H9 (cell line): ENCODE results near the gene ANKRD11. TPM values are rescaled to one million over a fixed set of nuclear protein-coding genes. Genes with fewer than 3 reads are reported as not detected.

ENCODE experiments used
- DNase-seq: peaks from one replicate; pipeline ENCODE4 v3.0.0-alpha.2; 2017
- H2AFZ ChIP-seq: one replicate; pipeline ENCODE4 v1.6.1; 2013; ENCODE audit warnings: mild to moderate bottlenecking, low read length, control low read depth, moderate library complexity
- H2AK5ac ChIP-seq: 2 replicates; pipeline ENCODE4 v1.6.1; 2013; ENCODE audit warnings: low read length, control low read depth, mixed read lengths; ENCODE audit not compliant: insufficient read length
- H2BK120ac ChIP-seq: one replicate; pipeline ENCODE4 v1.6.1; 2013; ENCODE audit warnings: low read depth, mild to moderate bottlenecking, low read length, control low read depth, inconsistent platforms; ENCODE audit not compliant: poor library complexity, severe bottlenecking
- H2BK12ac ChIP-seq: 2 replicates; pipeline ENCODE4 v1.6.1; 2013; ENCODE audit warnings: low read length, control low read depth, mixed read lengths, low read depth; ENCODE audit not compliant: insufficient read length
- H2BK15ac ChIP-seq: 2 replicates; pipeline ENCODE4 v1.6.1; 2013; ENCODE audit warnings: low read depth, low read length, control low read depth
- H2BK20ac ChIP-seq: one replicate; pipeline ENCODE4 v1.6.1; 2013; ENCODE audit warnings: low read depth, mild to moderate bottlenecking, low read length, control low read depth, inconsistent platforms; ENCODE audit not compliant: poor library complexity, severe bottlenecking
- H2BK5ac ChIP-seq: 2 replicates; pipeline ENCODE4 v1.6.1; 2013; ENCODE audit warnings: low read length, control low read depth, mixed read lengths; ENCODE audit not compliant: insufficient read length
- H3K14ac ChIP-seq: 2 replicates; pipeline ENCODE4 v1.6.1; 2013; ENCODE audit warnings: low read length, control low read depth; ENCODE audit not compliant: insufficient read depth
- H3K18ac ChIP-seq: 2 replicates; pipeline ENCODE4 v1.6.1; 2013; ENCODE audit warnings: low read depth, mild to moderate bottlenecking, mixed read lengths, low read length, control low read depth; ENCODE audit not compliant: insufficient read length
- H3K23ac ChIP-seq: 2 replicates; pipeline ENCODE4 v1.6.1; 2013; ENCODE audit warnings: low read length, control low read depth, mixed read lengths, low read depth; ENCODE audit not compliant: insufficient read length
- H3K23me2 ChIP-seq: 2 replicates; pipeline ENCODE4 v1.6.1; 2013; ENCODE audit warnings: low read depth, mild to moderate bottlenecking, mixed read lengths, low read length, control low read depth; ENCODE audit not compliant: insufficient read length, poor library complexity, severe bottlenecking
- H3K27ac ChIP-seq: 2 replicates; pipeline ENCODE4 v1.5.1; 2013; ENCODE audit warnings: low read length, control low read depth, mixed read lengths, low read depth; ENCODE audit not compliant: insufficient read length
- H3K27me3 ChIP-seq: 2 replicates; pipeline ENCODE4 v1.6.1; 2013; ENCODE audit warnings: low read length, control low read depth, inconsistent platforms; ENCODE audit not compliant: insufficient read depth
- H3K4ac ChIP-seq: 2 replicates; pipeline ENCODE4 v1.6.1; 2013; ENCODE audit warnings: low read depth, mild to moderate bottlenecking, control low read depth, inconsistent platforms, low read length, moderate library complexity
- H3K4me1 ChIP-seq: 2 replicates; pipeline ENCODE4 v1.6.1; 2013; ENCODE audit warnings: low read length, control low read depth, inconsistent platforms; ENCODE audit not compliant: insufficient read depth
- H3K4me2 ChIP-seq: 2 replicates; pipeline ENCODE4 v1.6.1; 2013; ENCODE audit warnings: low read length, control low read depth, mixed read lengths; ENCODE audit not compliant: insufficient read length, insufficient read depth
- H3K56ac ChIP-seq: 2 replicates; pipeline ENCODE4 v1.6.1; 2013; ENCODE audit warnings: low read depth, mild to moderate bottlenecking, mixed read lengths, low read length, control low read depth; ENCODE audit not compliant: insufficient read length
- H3K79me1 ChIP-seq: 2 replicates; pipeline ENCODE4 v1.6.1; 2013; ENCODE audit warnings: low read depth, mild to moderate bottlenecking, moderate library complexity, low read length, control low read depth, inconsistent platforms; ENCODE audit not compliant: insufficient read depth, poor library complexity, severe bottlenecking
- H3K79me2 ChIP-seq: 2 replicates; pipeline ENCODE4 v1.6.1; 2013; ENCODE audit warnings: low read length, control low read depth, inconsistent platforms; ENCODE audit not compliant: insufficient read depth
- H3K9ac ChIP-seq: 2 replicates; pipeline ENCODE4 v1.6.1; 2013; ENCODE audit warnings: low read length, control low read depth, mixed read lengths; ENCODE audit not compliant: insufficient read length; ENCODE audit errors: extremely low read depth
- H3K9me3 ChIP-seq: one replicate; pipeline ENCODE4 v1.6.1; 2013; ENCODE audit warnings: low read depth, low read length, inconsistent platforms; ENCODE audit not compliant: control insufficient read depth
- H3T11ph ChIP-seq: one replicate; pipeline ENCODE4 v1.6.1; 2013; ENCODE audit warnings: mild to moderate bottlenecking, low read length, control low read depth, inconsistent platforms
- H4K20me1 ChIP-seq: one replicate; pipeline ENCODE4 v1.6.1; 2013; ENCODE audit not compliant: control insufficient read depth, insufficient read length, insufficient read depth
- H4K5ac ChIP-seq: 2 replicates; pipeline ENCODE4 v1.6.1; 2013; ENCODE audit warnings: low read depth, mild to moderate bottlenecking, mixed read lengths, low read length, control low read depth; ENCODE audit not compliant: insufficient read length
- H4K8ac ChIP-seq: replicated peaks from 2 replicates; pipeline ENCODE4 v1.6.1; 2013; ENCODE audit warnings: low read length, control low read depth, mixed read lengths, low read depth; ENCODE audit not compliant: insufficient read length
- H4K91ac ChIP-seq: 2 replicates; pipeline ENCODE4 v1.6.1; 2013; ENCODE audit warnings: low read depth, mild to moderate bottlenecking, moderate library complexity, mixed read lengths, low read length, control low read depth; ENCODE audit not compliant: insufficient read length
- H3K27ac Mint-ChIP-seq, 3 experiments: 2 replicates in 2 of 3; 3 replicates in 1 of 3; pipeline ENCODE4 v1.8.0; 2020 to 2021; ENCODE audit warnings: mixed read lengths in 3 of 3, mild to moderate bottlenecking in 1 of 3, moderate library complexity in 1 of 3
- H3K27me3 Mint-ChIP-seq: 2 replicates; pipeline ENCODE4 v1.8.0; 2021; ENCODE audit warnings: low read depth, mild to moderate bottlenecking, moderate library complexity, mixed read lengths
- H3K36me3 Mint-ChIP-seq, 3 experiments: 2 replicates in 2 of 3; 3 replicates in 1 of 3; pipeline ENCODE4 v1.8.0; 2020 to 2021; ENCODE audit warnings: low read depth in 3 of 3, mixed read lengths in 3 of 3; ENCODE audit not compliant: insufficient read depth in 1 of 3
- H3K4me1 Mint-ChIP-seq, 2 experiments: 2 replicates each; pipeline ENCODE4 v1.8.0; 2020; ENCODE audit warnings: mixed read lengths in 2 of 2
- H3K4me3 Mint-ChIP-seq, 2 experiments: 2 replicates in 1 of 2; 3 replicates in 1 of 2; pipeline ENCODE4 v1.8.0; 2020 to 2021; ENCODE audit warnings: mild to moderate bottlenecking in 2 of 2, mixed read lengths in 2 of 2, moderate library complexity in 1 of 2
- H3K9me3 Mint-ChIP-seq, 2 experiments: 2 replicates in 1 of 2; 3 replicates in 1 of 2; pipeline ENCODE4 v1.8.0; 2020; ENCODE audit warnings: mild to moderate bottlenecking in 2 of 2, mixed read lengths in 2 of 2, moderate library complexity in 1 of 2
- WGBS: extraction: QIAGEN DNeasy Blood & Tissue Kit; methylation state at CpG from one replicate; pipeline ENCODE4 v1.1.7; 2013; ENCODE audit warnings: missing lambda C conversion rate, low lambda C conversion rate, mixed read lengths; ENCODE audit not compliant: insufficient read length; ENCODE audit errors: extremely low coverage; 5-methylcytosine and 5-hydroxymethylcytosine counted together
- total RNA-seq: library from RNA; stranded (reverse); gene quantifications from 2 replicates; pipeline ENCODE4 v1.2.1, GENCODE V29; 2021
- TF ChIP-seq, protein P1 (sequence below): fragments of 200-600 bp; sonication (generic); conservative IDR thresholded peaks from 3 replicates; pipeline ENCODE4 v1.8.0; 2021; ENCODE audit warnings: antibody characterized with exemption, mild to moderate bottlenecking

The ANKRD11 gene
- total RNA-seq, 1 experiment from 2014 or later: 181 TPM

DNA sequence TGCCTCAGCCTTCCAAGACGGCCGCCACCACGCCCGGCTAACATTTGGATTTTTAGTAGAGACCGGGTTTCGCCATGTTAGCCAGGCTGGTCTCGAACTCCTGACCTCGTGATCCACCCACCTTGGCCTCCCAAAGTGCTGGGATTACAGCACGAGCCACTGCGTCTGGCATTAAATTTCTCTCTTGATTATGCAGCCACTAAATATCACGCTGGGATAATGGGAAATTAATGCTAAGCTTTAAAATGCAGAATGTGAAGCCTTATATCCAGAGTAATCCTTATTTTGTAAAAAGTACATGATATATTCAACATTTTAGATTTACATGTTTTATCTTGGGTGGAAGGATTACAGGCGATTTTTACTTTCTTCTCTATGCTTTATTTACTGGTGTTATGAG lies 89.2 kb downstream of the ANKRD11 start:
- H3K18ac ChIP-seq: no peak overlapping the region
- no peak overlapping the region for H2BK20ac ChIP-seq
- Mint-ChIP-seq H3K9me3 (no peaks in the 10 kb centered on the region), H3K36me3 (peaks cover 2 to 18% (median 13%) of the 10 kb centered on the region in 3 experiments; a peak in 5 of 7 replicates), H3K27ac (peak overlapping the region; percentile 8 to 70 (median 64); a peak in 4 of 7 replicates), H3K4me1 (peaks cover 47 to 53% of the 10 kb centered on the region in 2 experiments), H3K27me3 (no peaks in the 10 kb centered on the region), H3K4me3 (no peak overlapping the region)
- TF ChIP-seq, protein P1, sequence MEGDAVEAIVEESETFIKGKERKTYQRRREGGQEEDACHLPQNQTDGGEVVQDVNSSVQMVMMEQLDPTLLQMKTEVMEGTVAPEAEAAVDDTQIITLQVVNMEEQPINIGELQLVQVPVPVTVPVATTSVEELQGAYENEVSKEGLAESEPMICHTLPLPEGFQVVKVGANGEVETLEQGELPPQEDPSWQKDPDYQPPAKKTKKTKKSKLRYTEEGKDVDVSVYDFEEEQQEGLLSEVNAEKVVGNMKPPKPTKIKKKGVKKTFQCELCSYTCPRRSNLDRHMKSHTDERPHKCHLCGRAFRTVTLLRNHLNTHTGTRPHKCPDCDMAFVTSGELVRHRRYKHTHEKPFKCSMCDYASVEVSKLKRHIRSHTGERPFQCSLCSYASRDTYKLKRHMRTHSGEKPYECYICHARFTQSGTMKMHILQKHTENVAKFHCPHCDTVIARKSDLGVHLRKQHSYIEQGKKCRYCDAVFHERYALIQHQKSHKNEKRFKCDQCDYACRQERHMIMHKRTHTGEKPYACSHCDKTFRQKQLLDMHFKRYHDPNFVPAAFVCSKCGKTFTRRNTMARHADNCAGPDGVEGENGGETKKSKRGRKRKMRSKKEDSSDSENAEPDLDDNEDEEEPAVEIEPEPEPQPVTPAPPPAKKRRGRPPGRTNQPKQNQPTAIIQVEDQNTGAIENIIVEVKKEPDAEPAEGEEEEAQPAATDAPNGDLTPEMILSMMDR: no peak
- no peak overlapping the region for H2BK120ac ChIP-seq
- peaks cover 2% of the 10 kb centered on the region for H4K20me1 ChIP-seq
- peaks cover 70% of the 10 kb centered on the region for H3K79me2 ChIP-seq
- H3K4me2 ChIP-seq: no peak overlapping the region
- H3K14ac ChIP-seq: no peak overlapping the region
- H3K56ac ChIP-seq: no peak overlapping the region
- H4K8ac ChIP-seq: no peak overlapping the region
- H3K79me1 ChIP-seq: peaks cover 14% of the 10 kb centered on the region
- H2AFZ ChIP-seq: no peak overlapping the region
- no peak overlapping the region for H2BK12ac ChIP-seq
- peaks cover 21% of the 10 kb centered on the region; the same call in 1 of the 2 replicates for H3K4me1 ChIP-seq
- H3K27ac ChIP-seq: no peak overlapping the region
- no peak overlapping the region for H4K5ac ChIP-seq
- no peak overlapping the region for H2BK15ac ChIP-seq
- H3K23me2 ChIP-seq: no peaks in the 10 kb centered on the region
- H3K23ac ChIP-seq: no peak overlapping the region
- H3K9me3 ChIP-seq: no peaks in the 10 kb centered on the region
- WGBS: no CpG with 5 or more reads among the region's 12 CpGs
- no peak overlapping the region for H2AK5ac ChIP-seq
- no peak overlapping the region for H4K91ac ChIP-seq
- no peaks in the 10 kb centered on the region for H3K27me3 ChIP-seq
- no peak overlapping the region for H3K4ac ChIP-seq
- no peak overlapping the region for H3K9ac ChIP-seq
- no peak overlapping the region for H2BK5ac ChIP-seq
- DNase-seq: no peak
- no peak overlapping the region for H3T11ph ChIP-seq
